Measurements from ENCODE around the gene STK11IP.

STK11IP gene, protein sequence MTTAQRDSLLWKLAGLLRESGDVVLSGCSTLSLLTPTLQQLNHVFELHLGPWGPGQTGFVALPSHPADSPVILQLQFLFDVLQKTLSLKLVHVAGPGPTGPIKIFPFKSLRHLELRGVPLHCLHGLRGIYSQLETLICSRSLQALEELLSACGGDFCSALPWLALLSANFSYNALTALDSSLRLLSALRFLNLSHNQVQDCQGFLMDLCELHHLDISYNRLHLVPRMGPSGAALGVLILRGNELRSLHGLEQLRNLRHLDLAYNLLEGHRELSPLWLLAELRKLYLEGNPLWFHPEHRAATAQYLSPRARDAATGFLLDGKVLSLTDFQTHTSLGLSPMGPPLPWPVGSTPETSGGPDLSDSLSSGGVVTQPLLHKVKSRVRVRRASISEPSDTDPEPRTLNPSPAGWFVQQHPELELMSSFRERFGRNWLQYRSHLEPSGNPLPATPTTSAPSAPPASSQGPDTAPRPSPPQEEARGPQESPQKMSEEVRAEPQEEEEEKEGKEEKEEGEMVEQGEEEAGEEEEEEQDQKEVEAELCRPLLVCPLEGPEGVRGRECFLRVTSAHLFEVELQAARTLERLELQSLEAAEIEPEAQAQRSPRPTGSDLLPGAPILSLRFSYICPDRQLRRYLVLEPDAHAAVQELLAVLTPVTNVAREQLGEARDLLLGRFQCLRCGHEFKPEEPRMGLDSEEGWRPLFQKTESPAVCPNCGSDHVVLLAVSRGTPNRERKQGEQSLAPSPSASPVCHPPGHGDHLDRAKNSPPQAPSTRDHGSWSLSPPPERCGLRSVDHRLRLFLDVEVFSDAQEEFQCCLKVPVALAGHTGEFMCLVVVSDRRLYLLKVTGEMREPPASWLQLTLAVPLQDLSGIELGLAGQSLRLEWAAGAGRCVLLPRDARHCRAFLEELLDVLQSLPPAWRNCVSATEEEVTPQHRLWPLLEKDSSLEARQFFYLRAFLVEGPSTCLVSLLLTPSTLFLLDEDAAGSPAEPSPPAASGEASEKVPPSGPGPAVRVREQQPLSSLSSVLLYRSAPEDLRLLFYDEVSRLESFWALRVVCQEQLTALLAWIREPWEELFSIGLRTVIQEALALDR

DNA sequence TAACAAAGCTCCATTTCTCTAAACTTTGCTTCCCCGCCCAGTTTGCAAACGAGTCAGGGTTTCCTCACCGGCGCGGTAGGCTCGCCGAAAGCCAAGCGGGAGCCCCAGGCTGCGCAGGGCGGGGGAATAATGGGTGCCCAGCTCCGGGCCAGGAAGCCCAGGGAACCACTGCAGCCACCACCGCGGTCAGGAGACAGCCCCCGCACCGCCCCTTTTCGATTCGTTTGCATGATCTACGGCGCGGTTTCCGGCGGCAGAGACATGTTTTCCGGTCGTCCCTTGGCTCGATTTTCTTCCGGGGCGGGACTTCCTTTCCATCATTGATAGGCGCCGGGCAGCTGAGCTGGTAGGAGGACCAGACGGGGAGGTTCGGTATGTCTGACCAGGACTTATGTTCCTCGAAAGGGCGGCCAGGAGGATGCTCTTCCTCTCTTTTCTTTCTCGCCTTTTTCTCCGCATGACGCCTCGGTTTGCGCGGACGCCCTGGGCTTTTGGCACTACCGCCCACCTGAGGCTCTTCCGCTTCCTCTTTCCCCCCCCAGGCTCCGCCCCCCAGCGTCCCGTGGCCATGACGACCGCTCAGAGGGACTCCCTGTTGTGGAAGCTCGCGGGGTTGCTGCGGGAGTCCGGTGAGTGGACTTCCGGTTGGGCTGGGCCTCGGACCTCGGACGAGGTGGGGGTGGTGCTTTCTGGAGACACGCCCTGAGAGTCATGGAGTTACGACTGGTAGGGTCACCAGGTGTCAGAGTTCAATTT is at the start of gene STK11IP:
Gene STK11IP, plus strand, starts transcription at position 306 of the 756 bp plus-strand sequence. Its CDS starts 263 bp downstream, at position 569.
- DNase-seq: peak; percentile 97 to 98 (median 98)

DNA sequence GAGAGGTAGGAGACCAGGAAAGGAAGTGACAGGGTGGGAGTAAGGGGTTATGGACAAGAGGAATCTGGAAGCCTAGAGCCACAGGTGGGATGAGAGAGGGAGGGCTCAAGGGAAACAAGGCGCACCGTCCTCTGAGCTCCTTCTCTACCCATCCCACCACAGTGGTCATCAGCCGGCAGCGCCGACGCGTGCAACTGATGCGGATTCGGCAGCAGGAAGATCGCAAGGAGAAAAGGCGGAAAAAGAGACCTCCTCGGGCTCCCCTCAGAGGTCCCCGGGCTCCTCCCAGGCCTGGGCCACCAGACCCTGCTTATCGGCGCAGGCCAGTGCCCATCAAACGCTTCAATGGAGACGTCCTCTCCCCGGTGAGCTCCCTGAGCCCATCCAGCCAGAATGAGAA is 48.7 kb upstream of the STK11IP start:
- DNase-seq: no peak

DNA sequence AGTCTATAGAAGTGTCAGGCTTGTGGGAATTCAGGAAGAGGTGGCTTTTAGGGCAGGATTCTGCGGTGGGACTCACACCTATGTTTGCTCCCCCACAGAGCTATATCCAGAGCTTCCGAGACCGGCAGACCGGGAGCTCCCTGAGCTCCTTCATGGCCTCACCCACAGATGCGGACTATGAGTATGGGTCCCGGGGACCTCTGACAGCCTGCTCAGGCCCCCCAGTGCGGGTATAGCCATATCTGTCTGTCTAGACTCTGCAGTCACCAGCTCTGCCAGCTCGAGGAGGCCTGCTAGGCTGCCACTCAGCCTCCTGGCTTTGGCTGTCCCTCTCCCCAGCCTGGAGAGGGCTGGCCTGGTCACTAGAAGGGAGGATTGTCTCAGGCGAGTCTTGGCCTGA is 48.0 kb upstream of the STK11IP start:
- no peak for DNase-seq

DNA sequence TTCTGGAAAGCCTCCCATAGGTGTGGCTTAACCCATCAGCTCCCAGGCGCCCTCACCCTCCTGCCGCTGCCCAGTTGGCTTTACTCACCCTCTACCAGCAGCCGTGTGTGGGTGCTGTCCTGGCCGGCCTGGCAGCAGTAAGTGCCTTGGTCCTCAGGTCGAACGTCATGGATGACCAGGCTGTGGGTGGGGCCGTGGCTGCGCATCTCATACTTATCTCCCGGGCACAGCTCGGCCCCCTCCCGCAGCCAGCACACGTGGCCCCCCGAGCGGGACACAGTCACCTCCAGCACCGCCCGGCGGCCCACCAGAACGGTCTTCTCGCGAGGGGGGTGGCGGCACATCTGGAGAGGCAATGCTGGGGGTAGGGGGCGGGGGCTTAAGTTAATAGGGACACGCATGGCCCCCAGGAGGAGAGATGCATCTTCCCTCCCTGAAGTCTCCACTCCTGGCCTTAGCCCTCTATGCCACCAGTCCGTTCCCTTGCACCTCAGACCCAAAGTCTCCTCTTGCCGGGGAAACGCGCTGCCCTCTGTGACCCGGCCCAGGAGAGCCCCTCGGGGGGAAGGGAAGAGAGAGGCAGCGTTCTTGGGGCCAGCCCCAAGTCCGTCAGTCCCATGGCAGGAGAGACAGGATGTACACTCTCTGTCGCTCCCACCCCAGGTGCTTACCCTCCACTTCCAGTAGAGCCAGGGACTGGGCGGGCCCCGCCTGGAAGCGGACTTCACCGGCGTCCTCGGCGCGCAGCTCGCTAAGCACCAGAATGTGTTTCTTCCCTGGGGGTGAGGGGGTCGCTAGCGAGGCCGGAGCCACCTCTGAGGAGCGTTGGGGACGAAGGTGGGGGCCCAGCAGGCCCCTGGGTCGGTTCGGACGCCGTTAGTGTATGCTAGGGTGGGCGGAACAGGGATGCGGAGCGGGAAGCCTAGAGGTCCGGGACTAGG is 45.9 kb upstream of the STK11IP start:
- peak; percentile 33 to 41 (median 34) for DNase-seq

DNA sequence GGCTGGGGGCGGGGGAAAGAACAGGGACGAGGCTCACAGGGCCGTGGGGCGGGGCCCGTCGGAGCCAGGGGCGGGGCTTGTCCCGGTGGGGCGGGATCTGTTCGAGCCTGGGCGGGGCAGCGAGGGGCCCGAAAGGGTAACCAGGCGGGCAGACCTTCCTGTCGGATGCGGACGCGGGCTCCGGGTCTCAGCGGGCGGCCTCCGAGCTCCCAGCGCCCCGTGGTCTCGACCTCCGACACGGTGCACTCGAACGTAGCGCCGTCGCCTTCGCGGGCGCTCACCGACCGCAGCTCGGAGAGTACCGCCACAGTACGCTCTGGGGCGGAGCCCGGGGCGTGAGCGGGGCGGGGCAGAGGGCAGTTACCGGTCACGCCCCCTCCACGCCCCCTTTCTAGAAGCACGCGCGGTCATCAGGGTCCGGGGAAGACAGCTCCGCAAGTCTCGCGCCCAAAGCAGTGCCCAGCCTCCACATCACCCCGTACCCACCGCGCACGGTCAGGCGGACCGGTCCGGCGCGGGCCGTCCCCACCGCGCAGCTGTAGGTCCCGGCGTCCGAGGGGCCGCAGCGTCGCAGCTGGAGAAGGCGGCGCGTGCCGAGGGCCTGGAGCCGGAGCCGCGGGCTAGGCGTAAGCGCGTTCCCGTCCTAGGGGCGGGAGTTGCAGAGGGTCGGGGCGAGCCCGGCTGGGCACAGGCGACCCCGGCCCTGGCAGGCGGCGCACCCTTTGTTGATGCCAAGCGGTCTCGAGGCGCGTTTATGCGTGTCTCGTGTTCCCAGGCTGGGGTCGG is 45.1 kb upstream of the STK11IP start:
- DNase-seq: peak; percentile 84 to 95 (median 91)

DNA sequence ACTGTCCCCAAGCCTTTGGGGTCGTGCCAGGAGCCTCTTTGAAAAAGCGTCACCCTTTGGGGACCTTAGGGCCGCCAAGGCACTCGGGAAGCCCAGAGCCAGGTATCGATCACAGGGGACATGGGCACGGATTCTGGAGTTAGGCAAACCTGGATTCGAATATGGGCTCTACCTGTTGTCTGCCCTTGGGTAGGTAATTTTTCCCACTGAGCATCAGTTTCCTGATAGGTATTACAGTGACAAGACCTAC is 44.6 kb upstream of the STK11IP start:
- no peak for DNase-seq

DNA sequence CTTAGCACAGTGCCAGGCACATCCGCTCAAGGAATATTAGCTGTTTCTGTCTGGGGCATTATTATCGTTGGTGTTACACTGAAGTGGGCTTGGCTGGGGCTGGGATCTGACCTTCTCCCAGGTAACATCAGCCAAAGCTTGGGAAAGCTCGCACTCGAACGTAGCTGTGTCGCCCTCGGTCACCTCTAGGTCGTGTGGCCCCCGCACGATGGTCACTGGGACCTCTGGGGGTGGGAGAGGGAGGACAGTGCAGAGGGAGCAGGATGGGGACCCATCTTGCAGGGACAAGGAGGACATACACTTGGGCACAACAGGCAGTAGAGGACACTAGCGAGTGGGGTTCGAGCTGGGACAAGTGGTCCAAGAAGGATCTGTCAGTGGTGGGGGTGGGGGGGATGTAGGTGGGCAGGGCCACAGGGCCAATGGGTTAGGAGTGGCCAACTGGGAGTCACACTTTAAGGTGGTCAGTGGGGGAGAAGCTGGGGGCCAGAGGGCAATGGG is 44.1 kb upstream of the STK11IP start:
- no peak for DNase-seq

DNA sequence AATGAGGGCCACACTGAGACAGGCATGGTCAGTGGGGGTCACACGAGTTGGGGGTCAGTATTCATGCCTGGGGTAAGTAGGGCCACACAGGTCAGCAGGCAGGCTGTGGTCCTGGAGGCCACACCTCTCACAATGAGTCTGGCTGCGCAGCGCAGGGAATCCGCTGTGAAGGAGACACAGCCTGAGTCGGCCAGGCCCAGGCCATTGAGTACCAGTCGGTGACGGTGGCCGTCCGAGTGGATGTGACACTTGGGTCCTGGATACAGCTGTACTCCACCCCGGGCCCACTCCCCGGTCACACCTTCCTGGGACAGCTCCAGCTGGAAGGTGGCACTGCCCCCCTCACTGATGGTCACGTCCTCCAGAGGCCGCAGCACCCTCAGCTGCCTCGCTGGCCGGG is 43.3 kb upstream of the STK11IP start:
- DNase-seq: no peak

DNA sequence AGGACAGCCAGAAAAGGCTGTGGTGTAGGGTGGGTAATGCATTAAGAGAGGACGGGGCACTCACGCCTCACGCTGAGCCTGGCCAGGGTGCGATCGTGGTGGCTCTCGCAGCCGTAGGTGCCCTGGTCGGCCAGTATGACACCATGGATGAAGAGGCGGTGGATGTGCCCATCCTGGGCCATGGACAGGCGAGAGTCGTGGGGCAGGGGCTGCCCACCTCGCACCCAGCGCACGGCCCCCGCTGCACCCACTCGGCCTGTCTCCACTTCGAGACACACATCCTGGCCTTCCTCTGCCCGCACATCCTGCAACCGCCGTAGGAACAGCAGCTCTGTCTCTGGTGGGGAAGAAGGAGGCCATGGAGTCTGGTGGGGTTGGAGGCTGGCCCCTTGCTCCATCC is 41.7 kb upstream of the STK11IP start:
- DNase-seq: no peak

DNA sequence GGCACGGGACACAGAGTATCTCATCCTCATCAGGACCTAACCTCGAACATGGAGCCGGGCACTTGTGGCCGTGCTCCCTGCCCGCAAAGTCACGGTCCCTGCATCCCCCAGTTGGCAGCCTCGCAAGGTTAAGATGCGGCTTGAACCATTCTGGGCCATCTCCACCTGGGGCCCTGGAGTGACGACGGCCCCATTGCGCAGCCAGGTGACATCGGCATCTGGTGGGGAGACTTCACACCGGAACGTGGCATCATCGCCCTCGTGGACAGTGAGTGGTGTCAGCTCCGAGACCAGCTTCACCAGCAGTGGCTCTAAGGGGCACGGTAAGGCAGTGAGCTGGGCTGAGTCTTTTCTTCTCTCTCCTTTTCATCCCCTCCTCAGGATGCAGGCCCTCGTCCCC is 41.2 kb upstream of the STK11IP start:
- DNase-seq: no peak

DNA sequence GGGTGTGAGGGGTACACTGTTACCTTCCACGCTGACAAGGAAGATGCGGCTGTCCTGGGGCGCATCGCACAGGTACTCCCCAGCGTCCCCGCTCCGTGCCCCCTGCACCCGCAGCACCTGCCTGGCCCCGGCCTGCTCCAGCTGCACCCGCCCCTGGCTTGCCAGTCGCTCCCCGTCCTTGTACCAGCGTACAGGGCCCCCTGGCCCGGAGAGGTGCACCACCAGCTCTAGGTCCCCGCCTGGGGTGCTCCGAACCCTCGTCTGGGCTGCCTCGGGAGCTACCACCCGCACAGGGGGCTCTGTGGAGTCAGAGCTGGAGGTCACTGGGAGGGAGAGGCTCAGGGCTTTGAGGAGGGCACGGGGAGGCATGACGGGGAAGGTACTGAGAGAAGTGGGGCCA is 40.3 kb upstream of the STK11IP start:
- DNase-seq: no peak

DNA sequence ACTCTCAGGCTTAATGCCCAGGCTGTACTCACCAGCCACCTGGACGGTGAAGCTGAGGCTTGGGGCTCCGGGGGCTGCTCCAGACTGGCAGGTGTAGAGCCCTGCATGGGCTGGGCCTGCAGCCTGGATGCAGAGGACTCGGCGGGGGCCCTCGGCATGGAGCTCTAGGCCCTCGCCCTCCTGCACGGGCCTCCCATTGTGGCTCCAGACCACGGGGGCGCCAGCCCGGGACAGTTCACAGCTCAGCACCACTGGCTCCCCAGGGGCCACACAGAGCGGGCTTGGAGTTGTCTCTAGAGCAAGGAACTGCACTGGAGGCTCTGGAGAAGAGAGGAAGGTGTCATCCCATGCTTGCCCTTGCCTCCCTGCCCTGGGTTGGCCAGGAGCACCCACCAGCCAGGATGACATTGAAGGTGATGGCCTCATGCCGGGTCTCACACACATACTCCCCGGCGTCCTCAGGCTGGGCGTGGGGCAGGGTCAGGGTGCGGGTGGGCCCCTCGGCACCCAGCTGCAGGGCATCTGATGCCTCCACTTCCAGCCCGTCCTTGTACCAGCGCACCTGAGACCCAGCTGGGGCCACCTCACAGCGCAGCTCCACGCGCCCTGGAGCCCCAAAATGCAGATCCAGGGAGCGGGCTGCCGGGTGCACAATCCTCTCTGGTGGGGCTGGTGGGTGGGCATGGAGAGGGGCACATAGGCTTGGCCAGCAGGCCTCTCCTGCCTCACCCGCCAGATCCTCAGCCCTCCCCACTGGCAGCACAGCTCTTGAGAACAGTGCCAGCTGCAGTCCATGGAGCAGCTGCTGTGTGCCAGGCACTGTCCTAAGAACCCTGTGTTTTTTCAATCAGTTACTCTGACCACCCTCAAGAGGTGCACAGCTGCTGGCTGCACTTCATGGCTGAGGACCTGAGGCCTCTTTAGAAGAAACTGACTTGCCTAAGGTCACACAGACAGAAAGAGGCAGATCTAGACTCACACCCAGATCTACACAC is 39.6 kb upstream of the STK11IP start:
- no peak for DNase-seq

DNA sequence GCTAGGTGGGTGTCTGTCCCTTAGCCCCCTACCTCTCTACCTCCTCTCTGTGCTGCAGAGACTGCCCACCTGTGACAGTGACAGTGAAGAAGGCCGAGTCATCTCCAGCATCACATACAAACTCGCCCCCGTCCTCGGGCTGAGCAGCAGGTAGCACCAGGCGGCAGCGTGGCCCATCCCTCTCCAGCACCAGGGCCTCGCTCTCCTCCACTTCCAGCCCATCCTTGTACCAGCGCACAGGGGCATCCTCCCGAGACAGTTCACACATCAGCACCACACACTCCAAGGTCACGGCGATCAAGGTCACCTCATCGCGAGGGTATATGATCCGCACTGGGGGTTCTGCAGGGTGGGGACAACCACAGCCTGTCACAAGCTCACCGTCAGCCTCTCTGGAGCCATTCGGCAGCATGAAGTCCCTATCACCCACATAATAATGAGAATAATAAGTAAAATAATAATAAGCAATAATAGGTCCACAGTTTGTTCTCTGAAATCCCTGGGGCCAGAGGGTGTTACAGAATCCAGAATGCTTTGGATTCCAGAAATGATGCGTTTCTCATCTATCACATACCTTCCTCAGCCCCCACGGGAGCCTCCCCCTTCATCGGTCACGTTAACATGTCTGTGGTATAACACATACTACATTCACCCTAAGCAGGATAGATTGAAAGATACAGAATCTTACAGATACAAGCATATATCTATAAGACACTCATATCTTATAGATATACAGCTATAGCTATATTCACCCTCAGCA is 38.3 kb upstream of the STK11IP start:
- no peak for DNase-seq

DNA sequence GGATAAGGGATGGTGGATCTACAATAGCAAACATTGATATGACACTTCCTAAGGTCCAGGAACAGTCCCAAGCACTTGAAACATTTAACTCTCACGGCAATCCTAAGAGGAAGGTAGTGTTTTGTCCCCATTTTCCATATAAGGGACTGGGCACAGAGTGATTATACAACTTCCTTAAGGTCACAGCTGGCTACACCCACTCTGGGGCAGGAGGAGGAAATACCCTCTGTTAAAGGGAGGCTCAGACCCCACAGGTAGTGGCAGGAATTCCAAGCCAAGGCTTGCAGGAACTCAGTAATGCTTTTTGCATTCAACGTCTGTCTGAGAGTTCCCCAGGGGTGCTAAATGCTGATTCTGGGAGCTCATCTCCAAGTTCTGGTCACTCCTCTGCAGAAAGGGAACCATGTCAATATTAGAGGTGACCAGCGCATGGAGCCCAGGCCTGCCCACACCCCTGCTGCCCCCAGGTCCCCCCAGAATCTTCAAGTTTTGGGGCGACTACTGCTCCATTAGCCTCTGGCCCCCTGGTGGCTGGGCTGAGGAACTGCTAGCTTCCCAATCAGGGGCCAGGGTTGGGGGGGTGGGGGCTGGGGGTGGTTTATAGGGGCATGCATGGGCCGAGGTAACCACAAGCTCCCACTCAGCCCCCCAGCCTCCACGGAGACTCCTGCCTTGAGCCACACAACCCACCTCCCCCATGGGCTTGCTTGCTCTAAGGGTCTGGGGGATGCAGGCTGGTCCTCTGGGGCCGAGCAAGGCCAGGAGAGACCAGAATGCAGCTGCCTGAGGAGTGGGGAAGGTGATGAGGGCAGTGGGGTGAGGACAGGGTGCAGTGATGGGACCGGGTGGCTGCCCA is 37.4 kb upstream of the STK11IP start:
- DNase-seq: peak; percentile 24 to 51 (median 35)

DNA sequence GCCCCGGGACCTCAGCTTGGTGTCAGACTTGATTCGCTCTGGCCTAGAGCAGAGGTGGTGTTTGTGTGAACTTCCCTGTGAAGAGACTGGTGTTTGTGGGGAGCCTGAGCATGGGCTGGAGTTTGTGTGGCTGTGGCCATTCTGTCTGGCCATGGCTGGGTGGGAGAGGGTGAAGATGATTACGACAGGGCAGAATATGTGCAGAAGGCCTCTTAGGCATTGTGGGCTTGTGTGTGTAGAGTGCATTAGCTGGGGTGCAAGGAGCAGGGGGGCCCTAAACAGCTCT is 36.8 kb upstream of the STK11IP start:
- no peak for DNase-seq

DNA sequence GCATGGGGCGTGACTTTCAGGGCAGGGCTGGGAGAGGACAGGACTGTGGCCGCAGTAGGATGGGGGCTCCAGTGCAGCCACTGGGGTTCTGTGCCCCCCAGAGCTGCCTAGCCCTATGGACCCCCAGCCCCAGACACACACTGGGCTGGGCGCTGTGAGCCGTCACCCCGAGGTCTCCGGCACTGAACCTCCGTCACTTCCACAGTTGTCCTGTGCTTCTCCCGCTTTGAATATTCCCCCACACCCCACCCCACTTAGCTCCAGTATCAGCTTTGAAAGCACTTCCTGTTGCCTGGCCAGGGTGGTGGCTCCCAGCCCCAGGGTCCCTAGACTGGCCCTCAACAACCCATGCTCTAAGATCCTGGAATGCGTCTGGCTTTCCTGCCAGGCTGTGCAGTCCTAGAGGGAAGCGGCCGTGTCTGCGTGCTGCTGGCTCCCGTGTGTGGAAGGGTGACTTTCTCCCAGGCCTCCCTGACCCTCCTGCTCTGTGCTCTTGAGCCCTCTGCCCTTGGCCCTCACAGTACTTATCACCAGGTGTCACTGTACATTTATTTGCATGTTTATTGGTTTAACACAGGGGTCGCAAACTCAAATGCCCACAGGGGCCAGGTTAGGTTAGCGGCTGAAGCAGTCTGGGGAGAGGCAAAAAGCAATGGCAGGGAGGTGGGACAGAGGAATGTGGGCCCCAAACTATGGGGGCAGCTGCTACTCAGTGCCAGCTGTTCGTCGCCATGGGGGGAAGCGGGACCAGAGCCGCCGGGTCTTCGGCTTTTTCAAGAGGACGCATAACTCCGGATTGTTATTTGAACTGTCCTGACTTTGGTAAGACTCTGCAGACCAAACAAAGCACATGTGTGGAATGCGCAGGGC is 36.2 kb upstream of the STK11IP start:
- DNase-seq: no peak
